Activated gamma-delta T cell treated with Interleukin-2 at 50 U/mL for 16 hours (primary cell): Measurements from ENCODE around the gene CHN2.
A peak's percentile ranks its signal among the peaks of the same experiment; 100 is the strongest.
"Not testable (repeated sequence)": the region's sequence is repeated elsewhere in the genome, so short reads cannot be mapped to it uniquely, and the experiment has no call there.

Source experiments
- DNase-seq: peaks from one replicate; pipeline ENCODE4 v3.0.0-alpha.2; 2020

The CHN2 gene

GRCh38 chr7:29190349-29191045 lies 4.1 kb upstream of the CHN2 start:
- DNase-seq, result no peak

GRCh38 chr7:29192323-29192722 lies 2.3 kb upstream of the CHN2 start:
- DNase-seq, result no peak

- no peak for DNase-seq
Measured at GRCh38 chr7:29192811-29193210, 1.8 kb upstream of the CHN2 start.

GRCh38 chr7:29193316-29194205 lies 1.0 kb upstream of the CHN2 start:
- DNase-seq, result no peak

GRCh38 chr7:29194206-29194593 lies 375 bp upstream of the CHN2 start:
- no peak for DNase-seq

- DNase-seq, result peak; percentile 7
Measured at GRCh38 chr7:29196191-29196590, 1.6 kb downstream of the CHN2 start.

- no peak for DNase-seq
Measured at GRCh38 chr7:29196971-29197595, 2.5 kb downstream of the CHN2 start.

- no peak for DNase-seq
Measured at GRCh38 chr7:29197916-29198315, 3.3 kb downstream of the CHN2 start.

GRCh38 chr7:29199776-29200175 lies 5.2 kb downstream of the CHN2 start:
- no peak for DNase-seq

- DNase-seq, result no peak
Measured at GRCh38 chr7:29202651-29203069, 8.1 kb downstream of the CHN2 start.

GRCh38 chr7:29204491-29205272 lies 10.1 kb downstream of the CHN2 start:
- no peak for DNase-seq

- DNase-seq, result no peak
Measured at GRCh38 chr7:29207162-29207801, 12.7 kb downstream of the CHN2 start.

GRCh38 chr7:29208410-29209250 lies 14.1 kb downstream of the CHN2 start:
- peak; percentile 16 for DNase-seq

GRCh38 chr7:29209745-29210144 lies 15.2 kb downstream of the CHN2 start:
- DNase-seq, result no peak

- DNase-seq, result not testable (repeated sequence)
Measured at GRCh38 chr7:29212736-29213135, 18.2 kb downstream of the CHN2 start.

- DNase-seq, result no peak
Measured at GRCh38 chr7:29214056-29214455, 19.5 kb downstream of the CHN2 start.

GRCh38 chr7:29214816-29215215 lies 20.2 kb downstream of the CHN2 start:
- DNase-seq, result no peak

GRCh38 chr7:29216128-29216527 lies 21.6 kb downstream of the CHN2 start:
- no peak for DNase-seq

GRCh38 chr7:29217113-29217512 lies 22.5 kb downstream of the CHN2 start:
- no peak for DNase-seq

- DNase-seq, result no peak
Measured at GRCh38 chr7:29224726-29225125, 30.2 kb downstream of the CHN2 start.

GRCh38 chr7:29228289-29229011 lies 33.9 kb downstream of the CHN2 start:
- DNase-seq, result no peak
